Measurements from ENCODE around the gene NDFIP1. TPM values are rescaled to one million over a fixed set of nuclear protein-coding genes. Genes with fewer than 3 reads are reported as not detected.

Gene NDFIP1
- total RNA-seq, 1 experiment from 2014 or later, result 40.9 TPM

DNA sequence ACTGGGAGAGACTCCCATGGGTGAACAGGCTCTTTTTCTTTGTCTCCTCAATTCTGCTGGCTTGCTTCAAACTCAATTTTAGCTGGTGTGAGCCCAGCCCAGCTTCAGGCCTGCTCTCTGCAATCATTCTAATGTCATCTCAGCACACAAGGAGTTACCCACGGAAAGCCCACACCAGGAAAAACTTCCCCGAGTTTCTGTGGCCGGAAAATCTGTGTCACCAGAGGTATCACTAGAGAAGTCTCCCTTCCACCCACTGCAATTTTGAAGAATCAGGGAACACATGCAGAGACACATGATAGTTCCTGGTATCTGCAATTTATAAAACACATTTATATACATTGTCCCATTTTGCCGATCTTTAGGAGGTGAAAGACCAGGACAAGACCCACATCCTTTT lies 13.5 kb upstream of the NDFIP1 start:
- TF ChIP-seq, protein P1, sequence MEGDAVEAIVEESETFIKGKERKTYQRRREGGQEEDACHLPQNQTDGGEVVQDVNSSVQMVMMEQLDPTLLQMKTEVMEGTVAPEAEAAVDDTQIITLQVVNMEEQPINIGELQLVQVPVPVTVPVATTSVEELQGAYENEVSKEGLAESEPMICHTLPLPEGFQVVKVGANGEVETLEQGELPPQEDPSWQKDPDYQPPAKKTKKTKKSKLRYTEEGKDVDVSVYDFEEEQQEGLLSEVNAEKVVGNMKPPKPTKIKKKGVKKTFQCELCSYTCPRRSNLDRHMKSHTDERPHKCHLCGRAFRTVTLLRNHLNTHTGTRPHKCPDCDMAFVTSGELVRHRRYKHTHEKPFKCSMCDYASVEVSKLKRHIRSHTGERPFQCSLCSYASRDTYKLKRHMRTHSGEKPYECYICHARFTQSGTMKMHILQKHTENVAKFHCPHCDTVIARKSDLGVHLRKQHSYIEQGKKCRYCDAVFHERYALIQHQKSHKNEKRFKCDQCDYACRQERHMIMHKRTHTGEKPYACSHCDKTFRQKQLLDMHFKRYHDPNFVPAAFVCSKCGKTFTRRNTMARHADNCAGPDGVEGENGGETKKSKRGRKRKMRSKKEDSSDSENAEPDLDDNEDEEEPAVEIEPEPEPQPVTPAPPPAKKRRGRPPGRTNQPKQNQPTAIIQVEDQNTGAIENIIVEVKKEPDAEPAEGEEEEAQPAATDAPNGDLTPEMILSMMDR (IDR thresholded peaks at IDR 0.05), result no peak
- TF ChIP-seq POLR2AphosphoS5 (IDR thresholded peaks at IDR 0.05; ENCODE audit: low read depth, low read length) (no peak), SIN3A (IDR thresholded peaks at IDR 0.05; ENCODE audit: borderline replicate concordance, insufficient read depth, low read depth, low read length) (no peak), TCF7L2 (IDR thresholded peaks at IDR 0.05; ENCODE audit: low read depth, low read length) (no peak)
- TF ChIP-seq, protein P2, sequence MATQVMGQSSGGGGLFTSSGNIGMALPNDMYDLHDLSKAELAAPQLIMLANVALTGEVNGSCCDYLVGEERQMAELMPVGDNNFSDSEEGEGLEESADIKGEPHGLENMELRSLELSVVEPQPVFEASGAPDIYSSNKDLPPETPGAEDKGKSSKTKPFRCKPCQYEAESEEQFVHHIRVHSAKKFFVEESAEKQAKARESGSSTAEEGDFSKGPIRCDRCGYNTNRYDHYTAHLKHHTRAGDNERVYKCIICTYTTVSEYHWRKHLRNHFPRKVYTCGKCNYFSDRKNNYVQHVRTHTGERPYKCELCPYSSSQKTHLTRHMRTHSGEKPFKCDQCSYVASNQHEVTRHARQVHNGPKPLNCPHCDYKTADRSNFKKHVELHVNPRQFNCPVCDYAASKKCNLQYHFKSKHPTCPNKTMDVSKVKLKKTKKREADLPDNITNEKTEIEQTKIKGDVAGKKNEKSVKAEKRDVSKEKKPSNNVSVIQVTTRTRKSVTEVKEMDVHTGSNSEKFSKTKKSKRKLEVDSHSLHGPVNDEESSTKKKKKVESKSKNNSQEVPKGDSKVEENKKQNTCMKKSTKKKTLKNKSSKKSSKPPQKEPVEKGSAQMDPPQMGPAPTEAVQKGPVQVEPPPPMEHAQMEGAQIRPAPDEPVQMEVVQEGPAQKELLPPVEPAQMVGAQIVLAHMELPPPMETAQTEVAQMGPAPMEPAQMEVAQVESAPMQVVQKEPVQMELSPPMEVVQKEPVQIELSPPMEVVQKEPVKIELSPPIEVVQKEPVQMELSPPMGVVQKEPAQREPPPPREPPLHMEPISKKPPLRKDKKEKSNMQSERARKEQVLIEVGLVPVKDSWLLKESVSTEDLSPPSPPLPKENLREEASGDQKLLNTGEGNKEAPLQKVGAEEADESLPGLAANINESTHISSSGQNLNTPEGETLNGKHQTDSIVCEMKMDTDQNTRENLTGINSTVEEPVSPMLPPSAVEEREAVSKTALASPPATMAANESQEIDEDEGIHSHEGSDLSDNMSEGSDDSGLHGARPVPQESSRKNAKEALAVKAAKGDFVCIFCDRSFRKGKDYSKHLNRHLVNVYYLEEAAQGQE (IDR thresholded peaks at IDR 0.05; ENCODE audit: insufficient read depth in 1 of 2, low read depth in 2 of 2, low read length in 1 of 2), result no peak
- in situ Hi-C loops (cut with HindIII; ENCODE audit: low pct_unique_long_range_greater_than_20kb, low sequenced_read_pairs) (no loop called here), intact Hi-C loops (cut with micrococcal nuclease; ENCODE audit: unreplicated experiment) (no loop called here)
- no TSS peak for BruUV-seq (replicated peaks)
- Histone ChIP-seq H3K4me3 (ENCODE audit: low read depth in 2 of 2, low read length in 2 of 2) (no peak overlapping the region), H3K9me3 (ENCODE audit: control insufficient read depth, insufficient read depth, low read depth, low read length) (no peaks in the 10 kb centered on the region), H3K36me3 (ENCODE audit: control insufficient read depth, insufficient read depth, low read length) (no peaks in the 10 kb centered on the region), H3K27me3 (ENCODE audit: control insufficient read depth, insufficient read depth, low read length) (no peaks in the 10 kb centered on the region; the same call in 1 of the 2 replicates), H3K4me1 (ENCODE audit: control insufficient read depth, insufficient read depth, low read length) (no peaks in the 10 kb centered on the region), H3K27ac (ENCODE audit: low read length) (no peak overlapping the region)
- ChIA-PET POLR2A (no interaction called here), CTCF (no interaction called here)
- ATAC-seq, result no peak
- no peak for DNase-seq (ENCODE audit: low read depth, low spot score)

DNA sequence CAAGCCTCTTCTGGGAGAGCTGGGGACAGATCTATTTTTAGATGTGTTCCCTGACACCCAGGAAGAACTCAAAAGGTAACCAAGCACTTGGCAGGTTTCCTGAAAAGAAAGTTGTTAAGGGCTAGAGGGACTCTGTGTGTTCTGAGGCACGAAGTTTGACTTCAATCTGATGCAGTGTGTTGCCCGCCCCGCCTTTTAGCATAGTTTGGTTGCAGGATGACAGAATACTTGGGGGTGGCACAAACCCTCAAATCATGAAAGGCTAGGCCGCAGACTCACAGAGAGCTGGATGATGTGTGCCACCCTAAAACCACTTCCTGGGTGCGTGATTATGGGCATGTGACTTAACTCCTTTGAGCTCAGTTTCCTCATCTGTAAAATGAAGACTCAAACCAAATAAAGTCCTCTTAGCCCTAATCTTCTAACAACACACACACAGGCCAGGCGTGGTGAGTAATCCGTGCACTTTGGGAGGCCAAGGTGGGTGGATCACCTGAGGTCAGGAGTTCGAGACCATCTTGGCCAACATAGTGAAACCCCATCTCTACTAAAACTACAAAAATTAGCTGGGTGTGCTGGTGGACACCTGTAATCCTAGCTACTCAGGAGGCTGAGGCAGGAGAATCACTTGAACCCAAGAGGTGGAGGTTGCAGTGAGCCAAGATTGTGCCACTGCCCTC lies 12.8 kb upstream of the NDFIP1 start:
- no peaks in the 10 kb centered on the region; the same call in 1 of the 2 replicates for H3K27me3 ChIP-seq (ENCODE audit: control insufficient read depth, insufficient read depth, low read length)
- in situ Hi-C loops (cut with HindIII; ENCODE audit: low pct_unique_long_range_greater_than_20kb, low sequenced_read_pairs), result no loop called here
- no TSS peak for BruUV-seq (replicated peaks)
- DNase-seq (ENCODE audit: low read depth, low spot score), result no peak
- H3K4me1 ChIP-seq (ENCODE audit: control insufficient read depth, insufficient read depth, low read length), result no peaks in the 10 kb centered on the region
- intact Hi-C loops (cut with micrococcal nuclease; ENCODE audit: unreplicated experiment), result no loop called here
- no peak overlapping the region for H3K4me3 ChIP-seq (ENCODE audit: low read depth in 2 of 2, low read length in 2 of 2)
- CTCF ChIA-PET, result no interaction called here
- no peaks in the 10 kb centered on the region for H3K36me3 ChIP-seq (ENCODE audit: control insufficient read depth, insufficient read depth, low read length)
- H3K9me3 ChIP-seq (ENCODE audit: control insufficient read depth, insufficient read depth, low read depth, low read length), result no peaks in the 10 kb centered on the region
- no peak overlapping the region for H3K27ac ChIP-seq (ENCODE audit: low read length)
- ATAC-seq, result no peak
- POLR2A ChIA-PET, result no interaction called here
- TF ChIP-seq TCF7L2 (IDR thresholded peaks at IDR 0.05; ENCODE audit: low read depth, low read length) (no peak), SIN3A (IDR thresholded peaks at IDR 0.05; ENCODE audit: borderline replicate concordance, insufficient read depth, low read depth, low read length) (no peak), POLR2AphosphoS5 (IDR thresholded peaks at IDR 0.05; ENCODE audit: low read depth, low read length) (no peak)
- TF ChIP-seq, protein P2 (IDR thresholded peaks at IDR 0.05; ENCODE audit: insufficient read depth in 1 of 2, low read depth in 2 of 2, low read length in 1 of 2), result no peak
- TF ChIP-seq, protein P1 (IDR thresholded peaks at IDR 0.05), result no peak
